Astrocyte (in vitro differentiated cells and primary cell): Measurements from ENCODE around the gene CASTOR1. TPM values are rescaled to one million over a fixed set of nuclear protein-coding genes. Genes with fewer than 3 reads are reported as not detected.

ENCODE experiments used
- DNase-seq: peaks from one replicate; pipeline ENCODE4 v3.0.0-alpha.2; 2010; ENCODE audit warnings: low read depth
- FAIRE-seq: peaks from 2 replicates; lab custom pipeline; 2011; peaks lifted over from hg19 to GRCh38; lab: Jason Lieb, UNC
- H2AFZ ChIP-seq: 2 replicates; pipeline ENCODE4 v1.6.0; 2012; ENCODE audit warnings: low read depth, low read length, inconsistent platforms
- H3K27ac ChIP-seq: 2 replicates; pipeline ENCODE4 v1.5.1; 2011; ENCODE audit warnings: low read depth, low read length, inconsistent platforms
- H3K27me3 ChIP-seq: 2 replicates; pipeline ENCODE4 v1.6.0; 2011; ENCODE audit warnings: low read length, inconsistent platforms; ENCODE audit not compliant: insufficient read depth
- H3K36me3 ChIP-seq: 2 replicates; pipeline ENCODE4 v1.5.1; 2011; ENCODE audit warnings: low read length, inconsistent platforms; ENCODE audit not compliant: insufficient read depth
- H3K4me1 ChIP-seq: 2 replicates; pipeline ENCODE4 v1.5.1; 2011; ENCODE audit warnings: low read length, inconsistent platforms; ENCODE audit not compliant: insufficient read depth
- H3K4me2 ChIP-seq: 2 replicates; pipeline ENCODE4 v1.6.0; 2012; ENCODE audit warnings: low read length, inconsistent platforms
- H3K4me3 ChIP-seq: 2 replicates; pipeline ENCODE4 v1.5.1; 2011; ENCODE audit warnings: low read depth, mild to moderate bottlenecking, low read length, inconsistent platforms; ENCODE audit not compliant: insufficient read depth
- H3K79me2 ChIP-seq: 2 replicates; pipeline ENCODE4 v1.6.0; 2012; ENCODE audit warnings: mild to moderate bottlenecking, low read length, inconsistent platforms; ENCODE audit not compliant: insufficient read depth
- H3K9ac ChIP-seq: 2 replicates; pipeline ENCODE4 v1.6.0; 2012; ENCODE audit warnings: mild to moderate bottlenecking, low read length, inconsistent platforms
- H3K9me3 ChIP-seq: 2 replicates; pipeline ENCODE4 v1.5.1; 2012; ENCODE audit warnings: low read depth, mild to moderate bottlenecking, low read length, inconsistent platforms; ENCODE audit not compliant: insufficient read depth
- H4K20me1 ChIP-seq: 2 replicates; pipeline ENCODE4 v1.6.0; 2012; ENCODE audit warnings: low read length, inconsistent platforms; ENCODE audit not compliant: insufficient read depth
- H3K27ac Mint-ChIP-seq: one replicate; pipeline ENCODE4 v1.8.0; 2021; ENCODE audit warnings: mild to moderate bottlenecking, mixed read lengths; ENCODE audit not compliant: unreplicated experiment
- H3K27me3 Mint-ChIP-seq: one replicate; pipeline ENCODE4 v1.8.0; 2021; ENCODE audit warnings: low read depth, mixed read lengths; ENCODE audit not compliant: unreplicated experiment
- H3K36me3 Mint-ChIP-seq: one replicate; pipeline ENCODE4 v1.8.0; 2021; ENCODE audit warnings: low read depth, mixed read lengths; ENCODE audit not compliant: unreplicated experiment
- H3K4me1 Mint-ChIP-seq: one replicate; pipeline ENCODE4 v1.8.0; 2021; ENCODE audit warnings: low read depth, mixed read lengths; ENCODE audit not compliant: unreplicated experiment
- H3K4me3 Mint-ChIP-seq: one replicate; pipeline ENCODE4 v1.8.0; 2021; ENCODE audit warnings: mild to moderate bottlenecking, moderate library complexity, mixed read lengths; ENCODE audit not compliant: unreplicated experiment
- H3K9me3 Mint-ChIP-seq: one replicate; pipeline ENCODE4 v1.8.0; 2021; ENCODE audit warnings: mild to moderate bottlenecking, mixed read lengths; ENCODE audit not compliant: unreplicated experiment
- EZH2 ChIP-seq: IDR thresholded peaks from 2 replicates; pipeline ENCODE4 v1.6.1; 2012; ENCODE audit warnings: mild to moderate bottlenecking, low read length, inconsistent platforms; ENCODE audit not compliant: insufficient read depth
- total RNA-seq: library from RNA; stranded (reverse); gene quantifications from 2 replicates; pipeline ENCODE4 v1.2.1, GENCODE V29; 2021
- TF ChIP-seq, protein P1 (sequence below): IDR thresholded peaks from 2 replicates; pipeline ENCODE4 v1.5.1; 2011; ENCODE audit warnings: low read depth, mild to moderate bottlenecking, inconsistent platforms, low read length, moderate library complexity; ENCODE audit not compliant: insufficient read depth

The CASTOR1 gene
- total RNA-seq, 1 donor from 2014 or later, result 15.2 TPM

- no peak for TF ChIP-seq EZH2
- TF ChIP-seq, protein P1, sequence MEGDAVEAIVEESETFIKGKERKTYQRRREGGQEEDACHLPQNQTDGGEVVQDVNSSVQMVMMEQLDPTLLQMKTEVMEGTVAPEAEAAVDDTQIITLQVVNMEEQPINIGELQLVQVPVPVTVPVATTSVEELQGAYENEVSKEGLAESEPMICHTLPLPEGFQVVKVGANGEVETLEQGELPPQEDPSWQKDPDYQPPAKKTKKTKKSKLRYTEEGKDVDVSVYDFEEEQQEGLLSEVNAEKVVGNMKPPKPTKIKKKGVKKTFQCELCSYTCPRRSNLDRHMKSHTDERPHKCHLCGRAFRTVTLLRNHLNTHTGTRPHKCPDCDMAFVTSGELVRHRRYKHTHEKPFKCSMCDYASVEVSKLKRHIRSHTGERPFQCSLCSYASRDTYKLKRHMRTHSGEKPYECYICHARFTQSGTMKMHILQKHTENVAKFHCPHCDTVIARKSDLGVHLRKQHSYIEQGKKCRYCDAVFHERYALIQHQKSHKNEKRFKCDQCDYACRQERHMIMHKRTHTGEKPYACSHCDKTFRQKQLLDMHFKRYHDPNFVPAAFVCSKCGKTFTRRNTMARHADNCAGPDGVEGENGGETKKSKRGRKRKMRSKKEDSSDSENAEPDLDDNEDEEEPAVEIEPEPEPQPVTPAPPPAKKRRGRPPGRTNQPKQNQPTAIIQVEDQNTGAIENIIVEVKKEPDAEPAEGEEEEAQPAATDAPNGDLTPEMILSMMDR, result no peak
- H3K27ac ChIP-seq, result no peak overlapping the region
- FAIRE-seq (no peak), DNase-seq (no peak)
- Mint-ChIP-seq H3K36me3 (peaks cover 31% of the 10 kb centered on the region), H3K4me3 (no peak overlapping the region), H3K27ac (no peak overlapping the region), H3K9me3 (no peaks in the 10 kb centered on the region), H3K27me3 (no peaks in the 10 kb centered on the region), H3K4me1 (peaks cover 8% of the 10 kb centered on the region)
- H3K4me2 ChIP-seq, result no peak overlapping the region
- H3K9me3 ChIP-seq, result no peaks in the 10 kb centered on the region
- H3K9ac ChIP-seq, result no peak overlapping the region
- H4K20me1 ChIP-seq, result peaks cover 27% of the 10 kb centered on the region
- H3K27me3 ChIP-seq, result no peaks in the 10 kb centered on the region
- H3K4me3 ChIP-seq, result no peak overlapping the region
- no peak overlapping the region for H2AFZ ChIP-seq
- peaks cover 59% of the 10 kb centered on the region for H3K36me3 ChIP-seq
- H3K79me2 ChIP-seq, result no peaks in the 10 kb centered on the region
- no peaks in the 10 kb centered on the region for H3K4me1 ChIP-seq
These were observed 43.2 kb upstream of the CASTOR1 start for GRCh38 chr22:30332551-30332950.

DNA sequence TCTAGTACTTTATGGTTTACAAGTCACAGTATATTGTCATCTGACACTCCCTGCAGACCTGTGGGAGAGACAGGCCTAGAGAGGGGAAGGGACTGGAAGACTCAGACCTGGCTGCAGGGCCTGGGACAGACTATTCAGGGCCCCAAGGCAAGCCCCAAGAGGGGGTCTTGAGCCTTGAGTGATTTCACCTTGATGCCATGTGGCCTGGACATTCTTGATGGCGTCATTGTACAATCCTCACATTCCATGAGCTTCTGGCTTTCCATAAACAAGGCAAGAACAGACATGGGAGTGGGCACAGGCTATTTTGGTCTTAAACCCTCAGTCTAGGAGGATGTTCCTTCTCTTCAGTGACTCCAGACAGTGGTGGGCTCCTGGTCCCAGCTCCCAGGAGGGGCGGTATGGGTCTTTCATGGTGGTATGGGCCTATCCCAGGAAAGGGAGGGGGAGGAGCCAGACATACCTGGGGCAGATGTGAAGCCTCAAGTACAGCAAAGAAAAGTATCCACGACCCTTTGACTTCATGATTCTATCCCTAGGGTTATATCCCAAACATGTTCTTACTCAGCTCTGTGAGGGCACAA, 39.3 kb upstream of the CASTOR1 start:
- peak overlapping the region; percentile 77 for H3K27ac Mint-ChIP-seq
- Histone ChIP-seq H3K27me3 (no peaks in the 10 kb centered on the region), H3K79me2 (peaks cover 29% of the 10 kb centered on the region), H3K36me3 (peaks cover 24% of the 10 kb centered on the region), H4K20me1 (peaks cover 38% of the 10 kb centered on the region), H3K4me2 (peak overlapping the region; percentile 15), H3K9me3 (no peaks in the 10 kb centered on the region), H3K4me1 (peaks cover 27% of the 10 kb centered on the region), H3K4me3 (no peak overlapping the region), H3K27ac (peak overlapping the region; percentile 24), H3K9ac (no peak overlapping the region), H2AFZ (no peak overlapping the region)
- H3K27me3 Mint-ChIP-seq, result no peaks in the 10 kb centered on the region
- H3K36me3 Mint-ChIP-seq, result peaks cover 3% of the 10 kb centered on the region
- H3K9me3 Mint-ChIP-seq, result no peaks in the 10 kb centered on the region
- peak overlapping the region; percentile 27 for H3K4me3 Mint-ChIP-seq
- no peak for TF ChIP-seq EZH2
- TF ChIP-seq, protein P1, result no peak
- FAIRE-seq (no peak), DNase-seq (no peak)
- peaks cover 30% of the 10 kb centered on the region for H3K4me1 Mint-ChIP-seq

GRCh38 chr22:30327864-30328345, 38.6 kb upstream of the CASTOR1 start:
- TF ChIP-seq EZH2, result no peak
- TF ChIP-seq, protein P1, result no peak
- H3K4me1 Mint-ChIP-seq, result peaks cover 30% of the 10 kb centered on the region
- H3K36me3 Mint-ChIP-seq, result peaks cover 3% of the 10 kb centered on the region
- Histone ChIP-seq H4K20me1 (peaks cover 39% of the 10 kb centered on the region), H3K27ac (no peak overlapping the region), H3K4me2 (no peak overlapping the region), H3K27me3 (no peaks in the 10 kb centered on the region), H3K36me3 (peaks cover 18% of the 10 kb centered on the region), H3K4me3 (no peak overlapping the region), H3K79me2 (peaks cover 35% of the 10 kb centered on the region), H3K9me3 (no peaks in the 10 kb centered on the region), H3K4me1 (peaks cover 30% of the 10 kb centered on the region), H3K9ac (no peak overlapping the region), H2AFZ (no peak overlapping the region)
- H3K9me3 Mint-ChIP-seq, result no peaks in the 10 kb centered on the region
- DNase-seq (no peak), FAIRE-seq (no peak)
- H3K27me3 Mint-ChIP-seq, result no peaks in the 10 kb centered on the region
- H3K27ac Mint-ChIP-seq, result peak overlapping the region; percentile 77
- peak overlapping the region; percentile 69 for H3K4me3 Mint-ChIP-seq
